ENCODE data around the gene B4GALNT3.

Gene B4GALNT3

GRCh38 chr12:578748-579419 lies 119.1 kb downstream of the B4GALNT3 start:
- DNase-seq, result no peak

- DNase-seq, result no peak
These were observed 119.8 kb downstream of the B4GALNT3 start for GRCh38 chr12:579420-580110.

- no peak for DNase-seq
These were observed 121.1 kb downstream of the B4GALNT3 start for GRCh38 chr12:580813-581212.

GRCh38 chr12:581321-581720 lies 121.6 kb downstream of the B4GALNT3 start:
- no peak for DNase-seq

GRCh38 chr12:581746-582145 lies 122.0 kb downstream of the B4GALNT3 start:
- no peak for DNase-seq

- no peak for DNase-seq
These were observed 123.6 kb downstream of the B4GALNT3 start for GRCh38 chr12:583251-583869.

GRCh38 chr12:585062-586061 lies 125.6 kb downstream of the B4GALNT3 start:
- no peak for DNase-seq

- DNase-seq, result no peak
These were observed 126.8 kb downstream of the B4GALNT3 start for GRCh38 chr12:586318-587071.

GRCh38 chr12:587132-588023 lies 127.6 kb downstream of the B4GALNT3 start:
- no peak for DNase-seq

GRCh38 chr12:588024-588322 lies 128.2 kb downstream of the B4GALNT3 start:
- no peak for DNase-seq

GRCh38 chr12:588646-589045 lies 128.9 kb downstream of the B4GALNT3 start:
- DNase-seq, result no peak

GRCh38 chr12:590206-590750 lies 130.5 kb downstream of the B4GALNT3 start:
- no peak for DNase-seq

- no peak for DNase-seq
These were observed 131.7 kb downstream of the B4GALNT3 start for GRCh38 chr12:591167-592023.

GRCh38 chr12:592024-592505 lies 132.3 kb downstream of the B4GALNT3 start:
- no peak for DNase-seq

GRCh38 chr12:593396-594270 lies 133.9 kb downstream of the B4GALNT3 start:
- DNase-seq, result no peak

GRCh38 chr12:597926-598568 lies 138.3 kb downstream of the B4GALNT3 start:
- no peak for DNase-seq

- no peak for DNase-seq
These were observed 140.0 kb downstream of the B4GALNT3 start for GRCh38 chr12:599756-600155.

All from SHP77 treated with DMSO at 0.1 percent for 48 hours (cell line).